T-helper 9 cell (primary cell): Measurements from ENCODE around the gene UBE2R2.

Experiments
- DNase-seq: peaks from one replicate; pipeline ENCODE4 v3.0.0-alpha.2; 2020

UBE2R2 gene

DNA sequence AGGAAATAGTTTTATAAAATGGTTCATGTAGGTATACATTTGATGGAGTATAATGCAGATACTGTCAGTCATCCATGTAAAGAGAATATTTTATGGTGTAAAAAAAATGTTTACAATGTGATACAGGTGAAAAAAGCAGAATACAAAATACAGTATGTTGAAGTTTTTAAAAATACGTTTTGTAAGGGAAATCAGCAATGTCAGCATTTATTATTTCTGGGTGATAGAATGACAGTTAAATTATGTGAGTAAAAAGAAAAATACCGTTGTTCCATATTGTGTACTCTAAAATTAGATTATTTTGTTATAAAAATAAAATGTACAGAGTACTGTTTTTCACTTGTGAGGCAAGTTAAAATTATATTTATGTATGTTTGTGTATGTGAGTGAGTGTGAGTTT is 69.0 kb downstream of the UBE2R2 start:
- no peak for DNase-seq

DNA sequence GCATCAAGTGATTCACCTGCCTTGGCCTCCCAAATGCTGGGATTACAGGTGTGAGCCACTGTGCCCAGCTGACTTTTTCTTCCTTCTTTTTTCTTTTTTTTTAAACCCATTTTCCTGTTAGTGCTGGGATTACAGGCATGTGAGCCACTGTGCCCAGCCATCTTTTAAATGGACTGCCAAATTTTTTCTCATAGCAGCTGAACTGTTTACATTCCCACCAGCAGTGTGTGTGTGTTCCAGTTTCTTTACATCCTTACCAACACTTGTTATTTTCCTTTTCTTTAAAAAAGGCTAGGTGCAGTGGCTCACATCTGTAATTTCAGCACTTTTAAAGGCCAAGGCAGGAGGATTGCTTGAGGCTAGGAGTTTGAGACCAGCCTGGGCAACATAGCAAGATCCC is 76.9 kb downstream of the UBE2R2 start:
- DNase-seq: no peak

DNA sequence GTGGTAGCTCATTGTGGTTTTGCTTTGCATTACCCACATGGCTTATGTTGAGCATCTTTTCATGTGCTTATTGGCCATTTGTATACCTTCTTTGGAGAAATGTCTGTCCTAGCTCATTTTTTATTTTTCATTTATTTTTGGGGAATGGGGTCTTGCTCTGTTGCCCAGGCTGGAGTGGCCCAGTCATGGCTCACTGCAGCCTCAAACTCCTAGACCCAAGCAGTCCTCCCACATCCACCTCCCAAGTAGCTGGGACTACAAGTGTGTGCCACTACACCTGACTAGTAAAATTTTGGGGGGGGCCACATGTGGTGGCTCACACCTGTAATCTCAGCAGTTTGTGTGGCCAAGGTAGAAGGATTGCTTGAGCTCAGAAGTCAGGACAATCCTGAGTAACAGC is 77.4 kb downstream of the UBE2R2 start:
- DNase-seq: no peak

DNA sequence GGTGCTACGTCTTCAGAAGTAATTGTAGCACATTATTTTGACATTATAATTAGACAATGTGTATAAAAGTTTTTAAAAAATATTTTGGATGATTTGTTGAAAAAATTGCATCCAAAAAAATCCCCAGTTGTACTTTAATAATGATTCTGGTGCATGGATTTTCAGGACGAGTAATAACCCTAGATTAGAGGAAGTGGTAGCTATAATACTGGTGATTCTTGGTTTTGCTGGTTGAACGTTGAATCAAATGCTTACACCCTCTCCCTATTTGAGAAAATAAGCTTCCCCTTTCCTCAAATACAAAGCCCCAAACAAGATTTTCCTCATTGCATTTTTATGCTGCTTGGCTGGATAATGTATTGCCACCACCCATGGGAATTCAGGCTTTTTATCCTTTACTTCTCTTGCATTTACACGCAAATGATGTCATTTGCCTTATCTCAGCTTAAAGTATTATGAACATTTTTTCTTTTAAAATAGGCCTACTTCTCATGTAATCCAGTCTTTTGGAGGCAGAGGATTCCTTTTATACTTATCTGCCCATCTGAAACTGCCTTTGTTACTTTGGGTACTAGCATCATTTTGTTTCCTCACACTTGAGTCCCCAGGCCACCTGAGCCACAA is 86.3 kb downstream of the UBE2R2 start:
- DNase-seq: no peak

DNA sequence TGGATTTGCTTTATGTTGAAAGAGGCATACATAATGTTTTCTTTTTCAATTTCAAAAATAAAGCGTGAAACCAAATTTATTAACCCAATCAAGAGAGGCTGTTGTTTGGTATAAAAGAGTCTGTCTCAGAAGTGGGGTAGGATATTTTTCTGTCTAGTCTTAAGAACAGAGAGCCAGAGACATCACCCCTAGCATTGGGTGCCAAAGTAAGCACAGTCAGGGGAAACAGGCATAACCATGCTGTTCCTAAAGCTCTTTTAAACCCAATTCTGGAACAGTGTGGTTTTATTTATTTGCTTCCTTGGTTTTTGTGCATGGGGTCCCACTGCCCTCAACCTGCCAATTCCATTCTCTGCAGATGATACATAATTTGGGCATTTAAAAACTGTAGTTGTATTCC is 88.2 kb downstream of the UBE2R2 start:
- DNase-seq: no peak

DNA sequence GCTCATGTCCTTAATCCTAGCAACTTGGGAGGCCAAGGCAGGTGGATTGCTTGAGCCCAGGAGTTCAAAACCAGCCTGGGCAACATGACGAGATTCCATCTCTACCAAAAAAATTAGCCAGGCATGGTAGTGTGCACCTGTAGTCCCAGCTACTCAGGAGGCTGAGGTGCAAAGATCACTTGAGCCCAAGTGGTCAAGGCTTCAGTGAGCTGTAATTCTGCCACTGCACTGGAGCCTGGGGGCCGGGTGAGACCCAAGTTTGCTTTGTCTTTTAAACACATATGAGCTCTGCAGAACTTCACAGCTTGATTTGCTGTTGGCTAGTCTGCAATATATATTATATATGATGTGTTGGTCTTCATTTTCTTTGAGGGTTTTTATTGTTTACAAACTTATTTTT is 89.8 kb downstream of the UBE2R2 start:
- DNase-seq: no peak

DNA sequence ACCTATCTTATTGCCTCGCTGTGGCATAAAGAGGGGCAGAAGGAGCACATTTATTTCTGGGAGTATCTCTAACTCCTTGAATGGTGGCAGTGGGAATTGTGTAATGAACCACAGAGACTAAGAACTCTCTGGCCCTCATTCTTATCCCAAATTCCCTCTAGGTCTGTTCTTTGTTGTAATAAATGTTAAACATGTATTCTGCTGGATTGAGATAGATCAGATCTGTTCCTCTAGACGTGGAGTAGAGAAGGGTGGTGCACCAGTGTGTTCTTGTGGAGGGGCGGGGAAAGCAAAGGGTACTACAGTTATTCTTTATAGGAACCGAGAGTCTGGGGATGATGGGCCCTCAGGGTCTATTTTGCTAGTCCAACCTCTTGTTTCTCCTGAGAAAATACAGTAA is 90.4 kb downstream of the UBE2R2 start:
- DNase-seq: no peak

DNA sequence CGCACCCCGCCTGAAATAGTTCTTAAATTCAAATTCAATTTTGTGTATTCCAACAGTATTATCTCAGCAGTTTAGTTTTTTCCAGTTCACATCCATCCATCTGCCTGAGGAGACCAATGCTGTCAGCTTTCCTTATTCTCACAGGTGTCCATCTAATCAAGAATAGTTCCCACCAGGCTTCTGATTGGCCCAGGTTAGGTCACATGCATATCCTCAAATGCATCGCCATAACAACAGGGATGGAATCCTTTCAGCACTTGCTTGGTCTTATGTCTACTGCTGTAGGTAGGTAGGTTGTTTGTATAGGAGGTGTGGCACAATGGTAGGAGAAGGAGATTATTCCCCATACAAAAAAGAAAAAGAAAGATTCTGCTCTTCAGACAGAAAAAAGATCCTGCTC is 91.2 kb downstream of the UBE2R2 start:
- DNase-seq: no peak

DNA sequence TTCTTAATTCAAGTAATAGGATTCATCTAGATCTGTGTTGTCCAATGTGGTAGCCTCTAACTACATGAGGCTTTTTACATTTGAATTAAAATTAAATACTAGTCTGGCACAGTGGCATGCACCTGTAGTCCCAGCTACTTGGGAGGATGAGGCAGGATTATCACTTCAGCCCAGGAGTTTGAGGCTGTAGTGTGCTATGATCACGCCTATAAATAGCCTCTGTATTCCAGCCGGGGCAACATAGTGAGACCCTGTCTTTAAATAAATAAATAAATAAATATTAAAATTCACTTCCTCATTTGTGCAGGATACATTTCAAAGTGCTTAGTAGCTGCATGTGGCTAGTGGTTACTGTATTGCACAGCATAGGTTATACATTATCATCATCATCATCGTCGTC is 91.8 kb downstream of the UBE2R2 start:
- DNase-seq: no peak

DNA sequence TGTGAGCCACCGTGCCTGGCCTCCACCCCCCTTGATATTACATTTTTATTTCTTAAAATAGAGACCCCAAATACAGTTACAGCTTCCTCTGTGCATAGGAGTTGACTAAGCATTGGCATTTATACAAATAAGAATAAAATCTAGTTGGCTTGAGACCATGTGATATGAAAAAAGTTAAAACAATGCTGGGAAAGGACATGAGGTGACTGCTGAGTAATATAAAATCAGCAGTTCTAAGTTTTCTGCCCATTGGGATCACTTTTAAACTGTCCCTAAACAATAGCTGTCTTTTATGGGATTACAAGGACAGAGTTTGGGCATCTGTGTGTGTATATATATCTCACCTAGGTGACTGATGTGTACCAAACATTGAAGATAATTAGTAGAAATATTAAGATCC is 96.6 kb downstream of the UBE2R2 start:
- DNase-seq: no peak

DNA sequence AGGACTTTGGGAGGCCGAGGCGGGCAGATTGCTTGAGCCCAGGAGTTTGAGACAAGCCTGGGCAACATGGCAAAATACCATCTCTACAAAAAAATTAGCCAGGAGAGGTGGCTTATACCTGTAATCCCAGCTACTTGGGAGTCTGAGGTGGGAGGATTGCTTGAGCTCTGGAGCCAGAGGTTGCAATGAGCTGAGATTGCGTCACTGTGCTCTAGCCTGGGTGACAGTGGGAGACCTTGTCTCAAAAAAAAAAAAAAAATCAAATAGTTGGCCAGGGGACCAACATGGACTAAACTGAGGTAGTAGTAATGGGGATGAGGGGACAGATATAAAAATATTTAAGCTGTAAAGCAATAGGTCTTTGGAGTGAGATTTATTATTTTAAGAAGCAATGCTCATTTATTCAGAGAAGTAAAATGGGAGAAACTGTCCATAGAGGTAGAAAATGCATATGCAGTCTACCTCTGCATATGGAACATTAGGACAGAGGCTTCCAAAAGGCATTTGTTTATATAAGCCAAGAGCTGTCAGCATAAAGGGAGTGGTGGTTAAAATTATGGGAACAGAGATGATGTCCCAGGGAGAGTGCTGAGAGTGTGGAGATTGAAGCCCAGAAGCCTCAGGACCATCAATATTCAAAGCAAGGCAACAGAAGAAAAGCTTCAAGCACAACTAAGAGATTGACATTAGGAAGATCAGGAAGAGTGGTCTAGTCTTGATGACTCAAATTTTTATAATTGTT is 98.1 kb downstream of the UBE2R2 start:
- no peak for DNase-seq

DNA sequence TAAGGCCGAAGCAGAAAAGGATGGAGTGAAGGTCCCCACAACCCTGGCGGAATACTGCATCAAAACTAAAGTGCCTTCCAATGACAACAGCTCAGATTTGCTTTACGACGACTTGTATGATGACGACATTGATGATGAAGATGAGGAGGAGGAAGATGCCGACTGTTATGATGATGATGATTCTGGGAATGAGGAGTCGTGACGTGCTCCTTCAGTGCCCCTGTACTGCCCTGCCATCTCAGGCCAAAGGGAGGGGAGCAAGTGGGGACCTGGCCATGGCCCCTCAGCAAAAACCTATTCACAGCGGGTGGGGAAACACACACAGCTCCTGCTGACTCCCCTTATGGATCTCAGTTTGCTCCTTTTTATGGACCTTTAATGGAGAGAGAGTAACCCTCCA is 100.1 kb downstream of the UBE2R2 start:
- no peak for DNase-seq

DNA sequence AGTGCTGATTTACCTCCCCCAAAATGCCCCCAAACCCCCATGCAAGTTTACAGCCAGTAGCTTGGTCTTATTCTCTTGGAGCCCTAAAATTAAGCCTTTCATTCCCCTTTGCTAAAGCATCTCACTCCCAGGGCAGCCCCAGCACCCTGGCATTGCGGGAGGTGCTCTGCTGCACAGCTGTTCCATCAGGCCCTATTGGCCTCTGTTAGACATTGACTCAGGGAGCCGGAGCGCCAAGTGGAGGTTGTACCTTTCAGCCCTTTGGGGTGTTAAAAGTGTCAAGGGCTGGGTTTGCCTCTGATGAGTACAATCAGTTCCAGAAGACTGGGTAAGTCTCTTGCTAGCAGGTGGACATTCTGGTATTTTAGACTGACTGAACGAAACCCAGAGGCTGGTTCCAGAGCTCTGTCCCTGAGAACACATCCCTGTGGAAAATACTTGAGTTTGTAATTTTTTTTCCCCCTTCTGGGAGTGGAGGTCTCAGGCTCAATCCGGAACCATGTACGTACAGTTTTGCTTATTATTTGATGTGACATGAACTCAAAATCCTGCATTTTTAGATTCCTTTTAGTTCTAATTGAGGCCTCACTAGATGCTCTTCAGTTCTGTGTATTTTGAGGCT is 102.4 kb downstream of the UBE2R2 start:
- DNase-seq: no peak

DNA sequence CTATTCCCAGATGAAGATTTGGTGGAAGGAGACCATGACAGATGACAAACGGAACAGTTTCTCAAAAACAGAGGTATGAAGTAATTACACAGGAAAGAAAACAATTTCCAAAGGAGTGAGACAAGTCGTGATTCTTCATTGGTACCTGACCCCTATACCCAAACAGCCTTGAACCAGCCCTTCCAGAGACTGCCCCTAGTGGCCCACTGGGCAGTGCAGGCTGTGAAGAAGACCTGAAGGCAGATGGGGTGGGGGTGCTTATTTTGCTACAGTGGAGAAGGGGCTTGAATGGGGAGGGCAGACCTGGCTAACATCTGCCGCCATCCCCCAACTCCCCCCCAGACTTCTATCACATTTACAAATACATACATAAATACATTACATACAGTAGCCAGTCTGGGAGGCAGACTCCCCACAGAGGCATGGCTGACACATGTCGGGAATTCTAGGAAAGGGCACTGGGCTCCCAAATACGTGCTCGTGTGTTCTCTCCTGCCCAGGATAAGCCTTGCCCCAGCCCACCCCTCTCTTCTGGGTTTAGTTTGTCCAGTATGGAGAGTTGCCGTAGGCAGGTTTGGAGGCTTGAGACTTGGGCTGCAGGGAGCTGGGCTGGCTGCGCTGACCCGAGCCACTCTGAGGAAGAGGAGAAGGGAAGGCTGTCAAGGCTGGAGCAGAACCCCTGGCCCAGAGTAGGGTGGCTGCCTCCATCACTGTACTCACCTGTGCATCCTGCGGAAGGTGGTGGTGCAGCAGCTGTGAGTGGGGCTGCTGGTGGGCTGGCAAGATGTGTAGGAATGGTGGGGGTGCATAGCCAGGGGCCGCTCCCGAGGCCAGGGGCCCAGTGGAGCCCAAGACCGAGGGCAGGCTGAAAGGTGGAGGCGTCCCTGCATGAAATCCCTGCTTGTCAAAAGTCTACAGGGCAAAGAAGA is 105.3 kb downstream of the UBE2R2 start:
- no peak for DNase-seq

DNA sequence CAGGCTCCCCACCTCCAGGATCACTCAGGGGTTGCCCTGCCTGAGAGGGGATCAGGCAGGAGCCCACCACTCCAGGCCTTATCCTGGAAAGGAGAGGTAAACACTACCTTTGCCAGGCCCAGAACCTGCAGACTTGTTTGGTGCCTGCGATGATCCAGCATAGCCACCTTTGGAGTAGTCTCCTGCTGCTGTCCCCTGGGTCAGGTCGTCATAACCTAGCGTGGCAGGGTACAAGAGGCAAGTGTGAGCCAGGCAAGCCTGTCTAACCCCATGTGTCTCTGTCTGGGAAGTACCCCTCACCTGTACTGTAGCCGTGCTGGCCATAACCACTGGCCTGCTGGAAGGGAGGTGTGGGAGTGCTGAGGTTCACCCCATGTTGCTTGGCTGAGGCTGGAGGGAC is 106.1 kb downstream of the UBE2R2 start:
- no peak for DNase-seq

DNA sequence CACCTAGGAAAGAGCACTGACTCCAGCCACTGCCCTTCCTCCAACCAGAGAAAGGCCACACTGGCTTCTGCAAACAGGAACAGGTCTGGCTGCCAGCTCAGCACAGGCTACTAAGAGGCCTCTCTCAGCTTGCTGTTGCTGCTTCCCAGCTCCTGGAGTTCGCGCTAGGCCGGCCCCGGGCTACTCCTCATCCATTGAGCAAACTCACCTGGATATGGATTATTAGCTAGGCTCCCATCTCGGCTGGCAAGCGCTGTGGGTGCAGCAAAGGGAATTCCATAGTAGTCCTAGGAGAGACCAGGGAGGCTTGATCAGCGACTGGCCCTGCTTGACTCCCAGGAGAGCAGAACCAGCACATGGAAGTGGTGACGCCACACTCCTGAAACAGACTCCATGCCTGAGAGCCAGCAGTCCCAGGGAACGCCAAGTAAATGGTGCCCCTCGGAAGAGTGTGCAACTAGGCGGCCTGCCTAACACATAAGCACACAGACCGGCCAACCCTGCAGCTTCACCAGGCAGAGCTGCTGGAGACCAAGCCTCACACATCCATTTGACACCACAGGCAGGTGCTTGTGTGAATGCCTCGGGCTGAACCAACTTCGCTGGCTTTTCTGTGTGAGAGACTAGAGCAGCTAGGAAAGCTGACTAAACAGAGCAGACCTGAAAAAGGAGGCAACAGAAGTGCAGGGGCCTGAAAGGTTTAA is 107.2 kb downstream of the UBE2R2 start:
- DNase-seq: no peak

DNA sequence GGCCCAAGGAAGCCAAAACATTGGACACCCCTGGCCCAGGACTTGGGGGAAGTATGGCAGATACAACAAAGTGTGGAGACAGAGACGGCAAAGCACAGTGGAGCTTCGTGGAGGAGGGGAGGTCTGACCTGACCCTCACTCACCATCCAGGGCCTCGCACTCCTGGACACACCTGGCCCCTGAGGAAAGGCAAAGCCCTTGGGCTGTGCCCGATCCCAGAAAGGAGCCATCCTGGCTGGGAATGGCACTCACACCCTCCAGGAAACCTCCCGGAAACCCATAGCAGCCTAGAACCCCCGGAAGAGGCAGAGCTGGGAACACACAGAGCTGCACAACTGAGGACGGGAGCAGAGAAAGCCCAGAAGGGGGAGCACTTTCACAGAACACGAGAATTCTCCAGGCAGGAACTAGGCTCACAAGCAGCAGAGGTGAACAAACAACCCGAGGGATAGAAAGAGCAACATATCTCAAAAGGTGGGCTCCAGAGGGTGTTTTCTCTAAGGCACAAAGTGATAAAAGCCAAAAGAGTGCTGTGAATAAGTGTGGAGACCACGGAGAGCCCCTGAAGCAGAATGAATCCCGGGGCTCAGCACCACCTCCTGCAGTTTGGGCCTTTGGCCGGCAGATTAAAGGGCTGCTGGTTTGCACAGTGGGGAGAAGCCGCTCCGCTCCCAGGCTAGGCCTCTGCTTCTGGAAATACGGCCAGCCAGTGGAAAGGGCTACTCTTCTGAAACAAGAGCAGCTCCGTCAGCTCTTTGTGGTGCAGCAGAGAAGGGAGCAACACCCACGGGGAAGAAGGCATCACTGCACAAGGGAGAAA is 108.2 kb downstream of the UBE2R2 start:
- no peak for DNase-seq

DNA sequence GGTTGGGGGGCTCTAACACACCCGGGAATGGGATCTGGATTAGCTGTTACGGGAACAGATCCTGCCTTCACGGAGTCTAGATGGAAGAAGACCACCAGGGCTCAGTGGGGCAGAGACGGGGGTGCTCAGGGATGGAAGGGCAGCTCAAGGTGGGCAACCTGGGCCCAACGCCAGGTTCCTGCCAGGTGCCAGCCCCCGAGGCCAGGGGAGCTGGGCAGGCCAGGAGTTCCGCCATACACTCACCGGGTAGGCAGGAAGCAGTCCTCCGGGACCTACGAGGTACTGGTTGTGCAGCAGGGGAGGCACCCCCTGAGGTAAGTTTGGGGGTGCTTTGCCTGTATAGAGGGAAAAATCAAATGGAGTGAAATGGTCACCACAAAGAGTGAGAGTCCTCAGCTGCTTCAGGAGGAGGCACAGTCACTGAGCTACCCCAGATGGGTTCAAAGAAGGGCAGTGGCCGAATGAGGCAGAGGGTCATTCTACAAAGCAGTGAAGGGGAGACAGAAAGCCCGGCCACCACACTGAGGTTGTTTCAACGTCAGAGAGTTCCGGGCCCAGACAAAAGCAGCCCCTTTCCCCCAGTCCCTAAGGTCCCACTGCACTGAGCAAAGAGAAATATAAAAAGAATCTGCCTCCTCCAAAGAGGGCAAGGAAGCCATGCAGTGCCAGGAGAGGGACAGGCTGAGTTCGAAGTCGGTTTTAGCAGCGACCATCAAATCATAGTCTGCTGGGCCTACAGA is 110.0 kb downstream of the UBE2R2 start:
- DNase-seq: no peak

DNA sequence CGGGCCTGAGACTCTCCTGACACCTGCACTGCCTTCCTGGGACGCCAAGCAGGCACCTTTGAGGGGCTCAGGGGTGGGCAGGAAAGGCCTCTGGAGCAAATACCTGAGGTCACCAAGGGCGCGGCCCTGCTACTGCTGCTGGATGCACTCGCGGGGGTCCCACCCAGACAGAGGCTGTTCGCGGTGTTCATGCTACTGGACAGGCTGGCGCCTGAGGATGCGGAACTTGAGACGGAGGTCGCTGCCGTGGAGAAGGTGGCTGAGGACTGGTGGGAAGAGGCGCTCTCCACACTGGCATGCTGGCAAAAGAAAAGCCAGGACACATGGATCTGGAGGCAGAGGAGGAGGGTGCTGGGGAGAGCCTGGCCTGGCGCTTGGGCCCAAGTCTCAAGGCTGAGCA is 110.7 kb downstream of the UBE2R2 start:
- DNase-seq: no peak

DNA sequence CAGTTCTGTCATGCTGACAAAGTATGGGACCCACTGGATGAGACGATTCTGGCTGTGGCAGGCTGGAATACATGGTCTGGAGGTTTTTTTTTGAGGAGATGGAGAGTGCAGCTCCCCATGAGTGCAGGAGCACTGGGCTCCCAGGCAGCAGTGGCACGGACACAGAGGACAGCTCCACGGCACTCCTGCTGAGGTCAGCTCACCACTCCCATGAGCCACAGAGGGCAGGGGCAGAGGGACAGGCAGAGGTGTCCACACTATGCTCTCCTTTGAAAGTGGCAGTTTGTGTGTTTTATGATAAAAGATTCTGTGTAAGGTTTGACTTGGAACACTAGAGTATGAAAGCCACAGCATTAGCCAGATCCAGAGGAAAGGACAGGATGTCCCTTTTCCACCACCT is 114.4 kb downstream of the UBE2R2 start:
- DNase-seq: no peak
